Right lobe of liver (tissue), 4 donors: Measurements from ENCODE around the gene MGARP.

Experiments
- CTCF ChIP-seq, 4 donors: fragments of 200-600 bp in 3 of 4; fragments of 450-650 bp in 1 of 4; IDR thresholded peaks; one replicate each; pipeline versions ENCODE4 v1.5.1 to v1.8.0; 2016 to 2022; ENCODE audit warnings: antibody characterized with exemption in 4 of 4, mild to moderate bottlenecking in 2 of 4
- POLR2A ChIP-seq: fragments of 450-650 bp; IDR thresholded peaks from one replicate; pipeline ENCODE4 v1.6.1; 2017; ENCODE audit warnings: antibody characterized with exemption, mild to moderate bottlenecking
- donor health status: DM: no; HTN: no; CAD: no.
- donor health status: DM: no; HTN: no; CAD: no.
- donor health status: DM: no; HTN: yes; CAD: no.

DNA sequence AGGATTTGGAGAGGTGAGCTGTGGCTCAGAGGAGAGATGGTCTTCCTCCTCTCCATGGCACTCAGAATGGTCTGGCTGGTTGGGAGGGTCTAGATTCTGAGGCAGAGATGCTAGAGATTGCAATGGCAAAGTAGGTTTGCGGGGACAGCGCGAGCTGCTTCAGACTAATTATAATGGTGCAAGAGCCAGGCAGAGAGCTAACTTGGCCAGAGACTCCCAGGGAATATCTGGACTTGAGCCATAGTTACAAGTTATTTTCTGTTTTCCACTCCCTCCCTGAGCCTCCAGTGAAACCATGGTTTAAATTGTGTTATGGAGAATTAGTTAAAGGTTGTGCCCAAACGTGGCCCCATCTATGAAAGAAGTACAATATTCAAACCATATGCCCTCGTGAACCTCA, 58.3 kb downstream of the MGARP start:
- TF ChIP-seq CTCF (IDR thresholded peaks at IDR 0.05): no peak
- no peak for TF ChIP-seq POLR2A
